Dermis blood vessel endothelial cell (primary cell): ENCODE measurements around the gene PDE3A. TPM values are rescaled to one million over a fixed set of nuclear protein-coding genes. Genes with fewer than 3 reads are reported as not detected.
A peak's percentile ranks its signal among the peaks of the same experiment; 100 is the strongest.
"Not testable (repeated sequence)": the region's sequence is repeated elsewhere in the genome, so short reads cannot be mapped to it uniquely, and the experiment has no call there.

Experiments
- DNase-seq: peaks from one replicate; pipeline ENCODE4 v3.0.0; 2010
- total RNA-seq: library from RNA; depleted of rRNA; stranded (reverse); fragments of >200 nt; gene quantifications from 2 replicates; pipeline ENCODE4 v1.2.3, GENCODE V29; 2014

PDE3A gene
- total RNA-seq, 1 donor from 2014 or later: 2.2 TPM

DNA sequence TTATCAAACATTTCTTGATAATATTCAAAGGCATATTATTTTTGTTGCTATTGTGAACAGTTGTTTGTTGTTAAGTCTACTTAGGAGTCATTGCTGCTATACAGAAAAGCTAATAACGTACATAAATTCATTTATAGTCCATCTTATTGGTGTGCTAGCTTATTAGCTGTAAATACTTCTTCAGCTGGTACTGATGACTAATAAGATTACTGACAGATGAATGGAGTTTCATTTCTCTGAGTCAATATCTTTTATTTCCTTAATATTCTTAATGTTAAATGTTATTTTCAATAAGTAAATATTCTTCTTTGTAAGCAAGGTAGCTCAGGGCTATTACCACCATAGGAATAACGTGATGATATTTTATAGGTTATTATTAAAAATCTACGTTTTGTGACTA is 187.4 kb downstream of the PDE3A start:
- peak; percentile 4 for DNase-seq

DNA sequence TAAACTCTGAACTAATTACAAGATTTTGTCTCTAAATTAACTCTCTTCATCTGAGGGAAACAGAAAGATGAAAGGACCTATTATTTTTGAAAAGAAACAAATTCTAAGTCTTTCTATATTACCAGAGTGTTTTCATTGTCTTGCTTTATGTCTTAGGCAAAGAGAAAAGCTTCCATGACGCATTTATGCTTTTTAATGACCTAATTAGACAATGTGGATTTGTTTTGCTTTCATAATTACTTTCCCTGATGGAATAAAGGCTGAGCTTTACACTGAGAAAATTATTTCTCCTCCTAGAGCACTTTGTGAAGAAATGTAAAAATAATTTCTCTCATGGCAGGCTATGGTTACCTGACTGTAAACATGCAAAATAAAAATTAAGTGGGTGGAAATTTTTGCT is 188.8 kb downstream of the PDE3A start:
- peak; percentile 25 for DNase-seq

DNA sequence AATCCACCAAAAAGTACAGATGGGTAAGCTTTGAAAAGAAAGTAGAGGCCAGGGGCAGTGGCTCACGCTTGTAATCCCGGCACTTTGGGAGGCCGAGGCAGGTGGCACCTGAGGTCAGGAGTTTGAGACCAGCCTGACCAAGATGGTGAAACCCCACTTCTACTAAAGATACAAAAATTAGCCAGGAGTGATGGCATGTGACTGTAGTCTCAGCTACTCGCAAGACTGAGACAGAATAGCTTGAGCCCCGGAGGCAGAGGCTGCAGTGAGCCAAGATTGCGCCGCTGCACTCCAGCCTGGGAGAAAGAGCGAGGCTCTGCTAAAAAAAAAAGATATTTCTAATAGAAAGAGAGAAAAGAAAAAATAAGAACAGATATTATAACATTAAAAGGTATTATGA is 192.6 kb downstream of the PDE3A start:
- DNase-seq: no peak

DNA sequence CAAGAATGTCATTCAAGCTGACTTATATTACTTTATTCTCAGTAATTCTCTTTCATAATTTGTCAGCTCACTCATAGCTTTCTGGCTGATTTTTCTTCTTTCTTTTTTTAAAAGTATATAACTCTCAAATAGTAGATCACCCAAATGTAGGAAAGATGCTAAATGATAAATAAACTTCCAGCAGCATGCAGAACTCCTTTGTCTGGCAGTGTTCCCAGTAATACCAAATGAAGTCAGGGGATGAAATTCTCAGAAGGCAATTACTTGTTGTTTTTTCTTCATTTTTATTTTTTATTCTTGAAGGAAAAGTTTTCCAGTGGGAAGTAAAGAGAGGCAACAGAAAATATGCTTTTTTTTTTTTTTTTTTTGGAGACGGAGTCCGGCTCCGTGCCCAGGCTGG is 193.5 kb downstream of the PDE3A start:
- DNase-seq: no peak

DNA sequence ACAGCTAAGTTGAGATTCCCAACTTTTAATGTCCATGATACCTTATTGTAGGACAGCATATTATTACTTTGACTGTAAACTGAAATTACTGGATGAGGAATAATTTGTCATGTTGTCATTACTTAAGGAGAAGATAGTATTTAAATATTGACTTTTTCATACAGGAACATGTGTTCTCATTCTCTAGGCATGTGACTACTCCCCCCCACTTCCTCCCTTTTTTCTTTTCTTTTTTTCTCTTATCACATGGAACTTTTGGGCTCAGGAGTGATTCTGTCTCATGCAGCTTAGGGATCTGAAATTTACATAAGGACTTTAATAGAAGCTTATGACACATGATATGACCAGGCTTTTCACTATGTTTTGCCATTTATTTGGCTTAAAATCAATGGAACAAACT is 199.1 kb downstream of the PDE3A start:
- DNase-seq: no peak

DNA sequence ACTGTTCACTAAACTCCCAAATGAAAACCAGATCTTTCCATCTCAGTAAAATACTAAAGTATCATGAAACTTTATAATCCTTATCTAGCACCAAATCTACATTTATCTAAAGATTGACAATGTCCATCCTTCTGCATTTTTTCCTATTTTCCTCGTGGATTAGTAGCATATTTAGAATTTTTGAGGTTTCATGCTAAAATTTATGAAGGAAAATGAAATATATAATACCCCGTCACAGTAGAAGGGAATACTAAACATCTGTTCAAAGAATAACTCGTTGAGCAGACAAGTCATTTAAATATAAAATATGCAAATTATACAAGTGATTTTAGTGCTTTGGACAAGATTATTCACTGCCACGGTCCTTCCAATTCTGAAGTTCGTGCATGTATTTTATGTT is 204.1 kb downstream of the PDE3A start:
- no peak for DNase-seq

DNA sequence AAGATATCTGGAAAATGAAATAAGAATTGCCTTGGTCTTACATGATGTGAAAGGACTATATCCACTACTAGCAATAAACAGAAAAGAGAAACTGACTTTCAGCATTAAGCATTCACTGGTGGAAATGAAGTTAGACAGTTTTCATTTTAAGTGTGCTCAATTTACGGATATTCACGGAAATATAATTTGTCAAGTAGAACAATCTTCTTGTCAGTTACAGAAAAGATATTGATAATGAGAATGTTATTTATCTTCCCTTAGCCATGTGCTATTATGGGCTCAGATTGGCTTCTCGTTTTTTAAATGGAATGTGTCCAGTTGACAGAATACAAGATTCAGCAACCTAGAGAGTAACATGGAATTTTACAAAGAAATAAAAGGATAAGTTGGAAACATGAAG is 208.2 kb downstream of the PDE3A start:
- no peak for DNase-seq

DNA sequence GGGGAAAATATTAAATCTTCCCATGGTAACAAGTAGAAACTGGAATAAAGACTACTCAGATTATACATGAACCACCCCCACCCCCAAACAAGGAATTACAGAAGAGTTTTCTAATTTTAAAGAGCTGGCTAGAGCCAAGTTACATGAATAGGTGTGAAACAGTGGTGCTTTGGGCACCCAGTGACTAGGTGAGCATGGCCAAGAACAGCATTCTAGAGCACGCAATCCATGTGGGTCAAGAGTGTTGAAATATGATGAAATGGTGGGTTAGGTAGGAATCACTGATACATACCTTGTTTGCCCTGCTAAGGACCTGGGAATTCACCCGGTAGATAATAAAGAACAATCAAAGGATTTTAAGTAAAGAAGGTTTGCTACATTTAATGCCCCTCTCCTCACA is 208.7 kb downstream of the PDE3A start:
- DNase-seq: no peak

DNA sequence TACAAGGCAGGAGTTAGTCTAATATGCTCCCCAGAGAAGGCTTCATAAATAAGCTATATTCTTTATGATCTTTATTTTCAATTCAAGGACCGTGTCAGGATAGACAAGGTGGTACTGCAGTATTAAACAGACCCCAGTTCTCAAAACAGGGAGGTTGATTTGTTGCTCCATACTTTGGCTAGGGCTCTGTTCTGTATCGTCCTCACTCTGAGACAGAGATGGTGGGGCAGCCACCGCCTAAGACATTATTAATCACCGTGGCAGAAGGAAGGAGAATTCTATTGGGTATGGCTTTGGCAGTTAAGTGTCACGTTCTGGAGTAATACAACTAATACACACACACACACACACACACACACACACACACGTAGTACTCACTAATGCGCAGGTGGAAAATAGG is 209.8 kb downstream of the PDE3A start:
- no peak for DNase-seq

DNA sequence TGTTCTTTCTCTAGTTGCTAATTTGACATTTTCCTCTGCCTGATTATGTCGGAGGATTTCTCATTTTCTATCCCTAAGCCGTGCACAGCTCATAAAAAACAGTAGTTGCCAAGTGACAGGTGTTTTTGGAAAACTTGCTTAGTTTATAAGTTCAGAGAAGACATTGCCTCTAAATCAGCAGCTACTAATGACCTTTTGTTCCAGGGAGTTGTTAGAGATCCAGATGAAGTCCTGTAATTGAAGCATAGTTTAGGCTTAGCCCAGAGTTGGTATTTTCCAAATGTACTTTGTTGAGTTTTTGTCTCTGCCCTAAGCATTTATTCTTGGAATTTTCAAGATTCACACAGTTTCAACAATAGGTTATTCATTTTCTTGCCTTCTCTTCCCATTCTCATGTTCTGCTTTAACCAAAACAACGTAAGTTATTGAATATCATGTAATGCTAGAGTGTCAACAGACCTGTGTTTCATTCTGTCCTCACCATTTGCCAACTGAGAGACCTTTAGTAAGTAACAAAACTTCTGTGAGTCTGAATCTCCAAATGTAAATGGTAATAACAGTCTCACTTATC is 216.8 kb downstream of the PDE3A start:
- no peak for DNase-seq

DNA sequence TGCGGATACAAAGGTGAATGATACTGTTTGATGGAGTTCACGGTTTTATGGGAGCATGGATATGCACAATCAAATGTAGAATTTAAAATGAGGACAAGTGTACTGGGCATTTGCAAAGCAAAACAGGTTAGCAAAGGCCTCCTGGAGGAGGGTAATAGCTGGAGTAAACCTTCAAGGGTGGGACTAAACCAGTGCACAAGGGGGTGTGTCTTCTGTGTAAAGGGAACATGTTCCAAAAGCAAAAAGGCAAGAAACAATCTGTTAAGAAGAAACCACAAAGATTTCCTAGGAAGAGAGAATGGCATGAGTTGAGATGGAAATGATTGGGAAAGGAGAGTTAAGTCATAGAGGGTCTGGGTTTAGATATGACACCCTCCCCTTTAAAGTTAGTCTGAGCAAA is 217.6 kb downstream of the PDE3A start:
- no peak for DNase-seq

DNA sequence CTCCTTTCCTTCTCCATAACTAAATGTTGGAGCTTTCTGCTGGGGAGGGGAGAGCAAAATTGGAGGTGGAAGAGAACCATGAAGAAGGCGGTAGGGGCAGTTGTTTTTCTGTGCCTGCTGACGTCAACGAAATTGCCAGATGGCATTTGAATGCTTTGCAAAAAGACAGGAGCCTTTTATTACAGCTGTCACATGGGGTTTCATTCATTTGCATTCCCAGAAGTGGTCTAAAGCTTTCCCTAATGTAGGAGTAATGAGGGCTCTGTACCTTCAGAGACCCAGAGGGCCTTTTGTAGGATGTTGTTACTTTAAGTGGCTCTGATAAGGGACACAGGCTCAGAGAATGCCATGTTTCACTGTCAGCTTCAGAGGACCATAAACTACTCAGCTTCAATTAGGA is 219.7 kb downstream of the PDE3A start:
- DNase-seq: no peak

DNA sequence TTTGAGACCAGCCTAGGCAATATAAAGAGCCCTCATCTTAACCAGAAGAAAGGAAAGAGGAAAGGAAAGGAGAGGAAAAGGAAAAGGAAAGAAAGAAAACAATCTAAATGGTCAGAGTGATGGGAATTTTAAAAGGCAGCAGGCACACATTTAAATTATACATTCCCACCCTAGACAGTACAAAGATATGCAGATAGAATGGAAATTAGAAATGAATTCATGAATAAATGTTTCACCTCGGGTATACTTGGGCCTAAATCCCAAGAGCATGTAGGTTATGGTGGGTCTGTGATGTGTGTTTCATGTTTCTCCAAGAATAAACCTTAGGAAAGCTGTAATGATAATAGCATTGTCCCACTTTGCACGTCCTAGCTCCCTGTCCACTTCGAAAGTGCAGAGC is 222.2 kb downstream of the PDE3A start:
- DNase-seq: no peak

DNA sequence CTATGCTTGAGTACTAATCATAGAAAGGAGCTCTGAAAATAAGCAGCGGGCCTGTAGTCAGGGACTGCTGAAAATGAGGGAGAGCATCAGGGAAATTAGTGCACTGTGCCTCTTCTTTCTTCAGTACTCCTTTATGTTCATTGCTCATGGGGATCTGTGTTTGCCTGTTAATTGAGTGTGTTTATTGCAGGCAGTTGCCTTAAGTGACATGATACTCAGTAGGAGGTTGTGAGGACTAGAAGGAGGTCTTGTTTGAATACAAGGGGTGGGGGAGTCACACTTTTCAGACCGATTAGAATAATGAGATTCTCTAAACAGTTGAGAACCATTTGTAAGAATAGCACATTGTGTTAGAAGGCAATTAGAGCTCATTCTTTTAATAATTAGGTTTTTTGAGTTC is 224.2 kb downstream of the PDE3A start:
- DNase-seq: no peak

DNA sequence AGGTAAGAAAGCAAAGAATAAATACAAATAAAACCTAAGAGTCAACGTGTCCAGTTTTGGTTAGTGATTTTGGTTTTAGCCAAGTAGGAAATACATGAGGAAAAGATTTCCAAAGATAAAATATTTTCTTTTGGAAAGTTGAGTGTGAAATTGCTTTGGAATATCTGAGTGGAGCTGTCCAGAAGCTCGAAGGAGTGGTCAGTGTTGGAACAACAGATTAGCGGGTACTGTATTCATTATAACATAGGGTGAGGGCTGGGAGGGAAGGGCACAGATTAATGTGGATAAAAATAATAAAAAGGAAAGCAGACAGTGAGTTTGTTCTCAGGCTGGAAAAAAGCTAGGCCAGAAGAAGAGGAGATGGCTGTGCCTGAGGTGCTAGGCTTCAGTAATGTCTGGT is 225.3 kb downstream of the PDE3A start:
- no peak for DNase-seq

DNA sequence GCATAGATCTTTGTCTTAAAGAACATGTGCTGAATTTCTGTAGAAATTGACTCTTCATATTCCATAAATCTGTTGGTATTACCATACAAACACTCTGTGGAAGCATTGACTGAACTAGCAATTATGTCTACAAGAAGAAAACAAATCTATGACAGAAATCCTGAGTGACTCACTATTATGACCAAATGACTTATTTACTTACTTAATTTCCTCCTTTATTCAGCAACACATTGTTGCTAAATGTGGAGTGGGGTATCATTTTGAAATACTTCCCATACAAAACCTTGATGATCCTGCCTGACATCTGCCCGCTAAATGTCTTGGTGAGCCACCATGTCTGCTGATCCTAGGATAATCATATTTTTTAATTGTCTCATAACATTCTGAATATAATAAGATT is 227.7 kb downstream of the PDE3A start:
- DNase-seq: no peak

DNA sequence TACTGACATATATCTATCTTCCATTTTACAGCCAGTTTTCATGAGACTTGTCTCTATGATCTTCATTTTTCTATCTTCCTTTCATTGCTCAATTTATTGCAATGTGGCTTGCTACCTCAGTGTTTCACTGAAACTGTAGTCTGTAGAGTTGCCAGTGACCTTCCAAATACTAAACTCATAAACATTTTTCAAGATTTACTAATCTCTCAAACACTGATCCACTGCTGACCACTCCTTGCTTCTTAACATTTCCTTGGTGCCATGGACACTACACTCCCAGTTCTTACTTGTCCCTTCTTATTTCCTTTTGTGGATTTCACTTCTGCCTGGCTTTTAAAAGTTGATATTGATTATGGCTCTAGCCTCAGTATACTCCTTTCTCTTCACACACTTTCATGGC is 231.4 kb downstream of the PDE3A start:
- no peak for DNase-seq

DNA sequence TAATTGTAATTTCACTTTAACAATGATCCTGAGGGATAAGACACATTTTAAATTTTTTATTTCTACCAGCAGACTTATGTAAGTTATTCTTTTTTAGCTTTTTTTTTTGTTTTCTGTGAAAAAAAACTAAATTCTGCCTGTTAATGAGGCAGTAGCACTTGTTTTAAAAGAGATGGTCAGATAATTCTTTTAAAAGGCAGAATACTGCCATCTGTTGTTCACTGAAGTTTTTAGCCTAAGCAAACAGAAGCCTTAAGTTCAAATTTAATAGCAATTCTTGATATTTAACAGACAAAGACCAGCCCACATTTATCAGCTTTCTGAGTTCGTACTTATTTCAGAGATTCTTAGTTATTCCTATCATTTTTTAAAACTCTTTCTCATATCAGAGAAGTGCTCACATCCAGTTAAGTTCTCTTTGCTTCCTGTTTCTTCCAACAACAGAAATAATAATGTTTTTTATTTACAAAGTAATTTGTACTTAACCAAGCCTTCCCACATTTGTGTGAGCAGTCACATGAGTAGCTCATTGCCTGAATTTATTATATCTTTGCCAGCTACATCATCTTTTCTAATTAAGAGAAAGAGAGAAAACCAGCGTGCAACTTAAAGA is 233.4 kb downstream of the PDE3A start:
- peak; percentile 65 for DNase-seq

DNA sequence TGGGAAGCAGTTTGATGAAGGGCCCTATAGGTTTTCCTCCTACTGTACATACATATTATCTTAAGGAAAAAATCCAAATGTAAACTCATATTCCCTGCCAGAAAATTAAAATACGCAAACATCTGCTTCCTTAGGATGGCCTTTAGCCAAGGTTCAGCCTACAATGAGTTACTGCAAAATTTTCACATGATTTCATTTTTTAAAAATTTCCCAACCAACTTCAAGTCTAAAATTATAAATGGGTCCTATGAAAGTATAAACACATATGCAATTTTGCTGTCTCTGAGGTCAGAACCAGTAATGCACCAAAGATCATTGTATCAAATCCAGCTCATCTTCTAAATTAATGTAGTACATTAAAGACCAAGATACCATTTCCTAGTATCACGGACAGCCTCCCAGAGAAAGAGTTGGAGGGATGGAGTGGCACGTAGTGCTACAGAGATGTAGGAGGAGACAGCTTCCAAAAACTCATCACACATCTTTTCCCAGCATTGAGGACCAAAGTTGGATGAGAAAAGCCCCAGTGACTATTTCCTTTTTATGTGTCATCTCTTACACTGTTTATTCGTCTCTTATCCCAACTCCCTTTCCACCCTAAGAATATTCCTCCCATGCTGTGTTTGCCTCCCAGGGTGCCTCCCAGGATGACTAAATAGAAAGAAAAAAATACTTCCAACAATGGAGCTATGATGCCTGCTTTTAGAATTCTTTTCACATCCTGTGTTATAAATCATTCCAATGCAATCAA is 234.5 kb downstream of the PDE3A start:
- DNase-seq: no peak

DNA sequence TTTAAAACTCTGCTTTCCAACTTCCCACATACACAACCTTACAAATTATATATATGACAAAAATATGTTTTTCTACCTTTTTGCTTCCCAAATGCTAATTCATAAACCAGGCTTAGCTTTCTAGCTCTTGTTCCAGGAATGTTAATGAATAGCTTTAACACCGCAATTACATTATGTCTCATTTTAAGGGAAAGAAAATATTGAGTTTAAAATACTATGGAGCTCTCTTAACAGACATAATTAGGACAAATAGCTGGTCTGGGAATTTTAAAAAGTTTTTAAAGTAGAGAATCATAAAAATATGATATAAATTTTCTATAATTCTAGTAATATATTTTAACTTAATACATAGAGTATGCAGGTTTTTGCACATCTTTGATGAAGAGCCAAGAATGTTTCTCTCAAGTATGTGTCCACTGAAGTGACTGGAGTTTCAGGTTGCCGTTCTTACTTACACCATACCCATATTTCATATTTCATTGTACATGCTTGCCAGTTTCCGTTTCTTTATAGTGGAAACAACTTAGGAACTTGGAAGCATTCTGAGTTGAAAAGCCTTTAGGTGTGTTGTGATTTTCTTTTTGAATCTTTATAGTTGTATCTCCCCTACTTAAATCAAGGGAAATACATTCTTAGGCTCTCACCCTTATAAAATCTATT is 236.2 kb downstream of the PDE3A start:
- no peak for DNase-seq

DNA sequence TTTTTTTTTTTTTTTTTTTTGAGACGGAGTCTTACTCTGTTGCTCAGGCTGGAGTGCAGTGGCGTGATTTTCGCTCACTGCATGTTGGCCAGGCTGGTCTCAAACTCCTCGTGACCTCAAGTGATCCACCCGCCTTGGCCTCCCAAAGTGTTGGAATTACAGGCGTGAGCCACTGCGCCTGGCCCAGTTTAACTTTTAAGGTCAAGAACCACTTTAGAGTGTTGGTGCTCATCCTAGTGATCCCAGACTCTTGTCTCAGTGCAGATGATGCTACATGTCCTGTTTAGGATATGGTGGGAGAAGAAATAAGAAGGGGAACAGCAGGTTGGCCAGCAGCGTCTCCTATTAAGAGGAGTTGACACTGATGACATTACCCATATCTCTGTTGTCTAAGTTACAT is 246.7 kb downstream of the PDE3A start:
- not testable (repeated sequence) for DNase-seq

DNA sequence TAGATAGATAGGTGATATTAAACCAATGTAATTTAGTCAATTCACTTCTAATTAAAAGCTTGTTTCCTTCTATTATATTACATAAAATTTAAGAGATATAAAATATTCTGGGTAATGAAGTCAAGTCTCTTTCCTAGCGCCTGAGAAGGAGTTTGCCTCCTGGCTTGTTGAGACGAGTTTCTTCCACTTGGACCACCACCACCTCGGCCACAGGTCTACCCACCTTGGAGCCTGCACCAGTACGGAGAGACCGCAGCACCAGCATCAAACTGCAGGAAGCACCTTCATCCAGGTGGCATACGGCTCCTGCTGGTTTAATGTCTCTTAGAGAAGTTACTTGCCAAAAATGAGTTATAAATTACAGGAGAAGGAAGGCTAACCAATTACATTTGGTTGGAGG is 247.8 kb downstream of the PDE3A start:
- no peak for DNase-seq

DNA sequence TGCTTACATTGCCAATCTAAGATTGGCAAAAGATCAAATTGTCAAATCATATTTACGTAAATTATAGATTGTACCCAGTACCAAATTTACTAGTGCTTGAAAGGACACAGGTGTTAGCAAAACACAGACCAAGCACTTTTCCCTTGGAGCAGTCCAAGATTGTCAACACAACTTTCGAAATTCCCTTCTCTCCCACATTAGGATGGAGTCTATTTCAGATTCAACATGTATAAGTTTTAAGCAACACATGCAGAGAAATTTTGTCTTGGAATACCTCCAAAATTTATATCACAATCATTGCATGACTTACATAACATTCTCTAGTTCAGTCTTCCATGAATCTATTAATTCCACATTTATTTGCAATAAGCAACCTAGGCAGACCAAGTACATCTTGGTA is 251.9 kb downstream of the PDE3A start:
- no peak for DNase-seq

DNA sequence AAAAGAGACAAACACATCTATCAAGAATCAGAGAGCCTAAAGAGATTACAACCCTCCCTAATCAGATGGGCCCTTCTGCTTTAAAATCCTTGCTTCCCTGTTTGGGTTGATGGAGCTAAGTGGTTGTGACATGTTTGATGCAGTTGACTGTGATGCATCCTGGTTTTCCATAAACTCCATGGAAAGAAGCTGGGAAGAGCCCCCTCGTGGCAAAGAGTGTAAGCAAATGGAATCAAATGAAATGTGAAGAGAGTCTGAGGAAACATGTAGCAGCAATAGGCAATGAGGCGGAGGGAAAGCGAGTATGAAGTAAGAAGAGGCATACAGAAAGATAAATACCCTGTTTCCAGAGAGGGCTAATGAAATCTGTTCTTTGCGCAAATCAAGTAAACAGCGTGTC is 256.4 kb downstream of the PDE3A start:
- DNase-seq: peak; percentile 54
